ENCODE measurements around the gene TGFBR3.

GRCh38 chr1:91683598-91683951 lies 202.4 kb downstream of the TGFBR3 start:
- TF ChIP-seq ETV6 (CRISPR knock-in tag; IDR thresholded peaks at IDR 0.05) (no peak), SMAD3 (CRISPR knock-in tag; IDR thresholded peaks at IDR 0.05; ENCODE audit: borderline replicate concordance) (no peak), CBFB (CRISPR knock-in tag; IDR thresholded peaks at IDR 0.05; ENCODE audit: low read depth) (no peak), MXD4 (CRISPR knock-in tag; IDR thresholded peaks at IDR 0.05; ENCODE audit: borderline replicate concordance) (no peak), E2F5 (CRISPR knock-in tag; IDR thresholded peaks at IDR 0.05) (no peak), NR2C2 (CRISPR knock-in tag; IDR thresholded peaks at IDR 0.05) (no peak), KAT7 (CRISPR knock-in tag; IDR thresholded peaks at IDR 0.05; ENCODE audit: borderline replicate concordance) (no peak), SMAD4 (CRISPR knock-in tag; IDR thresholded peaks at IDR 0.05) (no peak), ATF2 (CRISPR knock-in tag; IDR thresholded peaks at IDR 0.05; ENCODE audit: borderline replicate concordance, low read depth) (no peak), ZNF121 (CRISPR knock-in tag; IDR thresholded peaks at IDR 0.05) (no peak), PRDM15 (CRISPR knock-in tag; IDR thresholded peaks at IDR 0.05) (no peak)
- TF ChIP-seq, protein P1, sequence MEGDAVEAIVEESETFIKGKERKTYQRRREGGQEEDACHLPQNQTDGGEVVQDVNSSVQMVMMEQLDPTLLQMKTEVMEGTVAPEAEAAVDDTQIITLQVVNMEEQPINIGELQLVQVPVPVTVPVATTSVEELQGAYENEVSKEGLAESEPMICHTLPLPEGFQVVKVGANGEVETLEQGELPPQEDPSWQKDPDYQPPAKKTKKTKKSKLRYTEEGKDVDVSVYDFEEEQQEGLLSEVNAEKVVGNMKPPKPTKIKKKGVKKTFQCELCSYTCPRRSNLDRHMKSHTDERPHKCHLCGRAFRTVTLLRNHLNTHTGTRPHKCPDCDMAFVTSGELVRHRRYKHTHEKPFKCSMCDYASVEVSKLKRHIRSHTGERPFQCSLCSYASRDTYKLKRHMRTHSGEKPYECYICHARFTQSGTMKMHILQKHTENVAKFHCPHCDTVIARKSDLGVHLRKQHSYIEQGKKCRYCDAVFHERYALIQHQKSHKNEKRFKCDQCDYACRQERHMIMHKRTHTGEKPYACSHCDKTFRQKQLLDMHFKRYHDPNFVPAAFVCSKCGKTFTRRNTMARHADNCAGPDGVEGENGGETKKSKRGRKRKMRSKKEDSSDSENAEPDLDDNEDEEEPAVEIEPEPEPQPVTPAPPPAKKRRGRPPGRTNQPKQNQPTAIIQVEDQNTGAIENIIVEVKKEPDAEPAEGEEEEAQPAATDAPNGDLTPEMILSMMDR (IDR thresholded peaks at IDR 0.05), result no peak
- TF ChIP-seq, protein P2, sequence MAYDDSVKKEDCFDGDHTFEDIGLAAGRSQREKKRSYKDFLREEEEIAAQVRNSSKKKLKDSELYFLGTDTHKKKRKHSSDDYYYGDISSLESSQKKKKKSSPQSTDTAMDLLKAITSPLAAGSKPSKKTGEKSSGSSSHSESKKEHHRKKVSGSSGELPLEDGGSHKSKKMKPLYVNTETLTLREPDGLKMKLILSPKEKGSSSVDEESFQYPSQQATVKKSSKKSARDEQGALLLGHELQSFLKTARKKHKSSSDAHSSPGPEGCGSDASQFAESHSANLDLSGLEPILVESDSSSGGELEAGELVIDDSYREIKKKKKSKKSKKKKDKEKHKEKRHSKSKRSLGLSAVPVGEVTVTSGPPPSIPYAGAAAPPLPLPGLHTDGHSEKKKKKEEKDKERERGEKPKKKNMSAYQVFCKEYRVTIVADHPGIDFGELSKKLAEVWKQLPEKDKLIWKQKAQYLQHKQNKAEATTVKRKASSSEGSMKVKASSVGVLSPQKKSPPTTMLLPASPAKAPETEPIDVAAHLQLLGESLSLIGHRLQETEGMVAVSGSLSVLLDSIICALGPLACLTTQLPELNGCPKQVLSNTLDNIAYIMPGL (CRISPR knock-in tag; IDR thresholded peaks at IDR 0.05), result no peak
